ENCODE measurements around the gene HOXA2.

The HOXA2 gene

GRCh38 chr7:27097686-27098577, 4.6 kb downstream of the HOXA2 start:
- no peak for DNase-seq

GRCh38 chr7:27096768-27097514, 5.5 kb downstream of the HOXA2 start:
- no peak for DNase-seq

GRCh38 chr7:27095897-27096767, 6.4 kb downstream of the HOXA2 start, which contains the start of gene HOXA1:
Gene HOXA1, minus strand, starts transcription at chr7:27096000. Its CDS starts 88 bp downstream, at chr7:27095912.
- peak; percentile 43 for DNase-seq

- no peak for DNase-seq
These were observed 7.2 kb downstream of the HOXA2 start for GRCh38 chr7:27095050-27095896.

GRCh38 chr7:27094304-27095049, 8.0 kb downstream of the HOXA2 start:
- no peak for DNase-seq

- no peak for DNase-seq
These were observed 9.1 kb downstream of the HOXA2 start for GRCh38 chr7:27093184-27093895.

GRCh38 chr7:27092819-27093110, 9.7 kb downstream of the HOXA2 start:
- no peak for DNase-seq

- DNase-seq, result no peak
These were observed 10.3 kb downstream of the HOXA2 start for GRCh38 chr7:27091941-27092818.

- DNase-seq, result no peak
These were observed 11.4 kb downstream of the HOXA2 start for GRCh38 chr7:27091105-27091504.

GRCh38 chr7:27088002-27088922, 14.2 kb downstream of the HOXA2 start:
- no peak for DNase-seq

GRCh38 chr7:27083646-27084045, 18.8 kb downstream of the HOXA2 start:
- DNase-seq, result no peak

- DNase-seq, result no peak
These were observed 20.3 kb downstream of the HOXA2 start for GRCh38 chr7:27082171-27082570.

GRCh38 chr7:27080844-27081436, 21.5 kb downstream of the HOXA2 start:
- no peak for DNase-seq

- no peak for DNase-seq
These were observed 23.1 kb downstream of the HOXA2 start for GRCh38 chr7:27079234-27079975.

- DNase-seq, result no peak
These were observed 23.8 kb downstream of the HOXA2 start for GRCh38 chr7:27078616-27079233.

- no peak for DNase-seq
These were observed 29.4 kb downstream of the HOXA2 start for GRCh38 chr7:27073076-27073475.
